Panc1 (cell line): ENCODE results near the gene LCT. TPM values are rescaled to one million over a fixed set of nuclear protein-coding genes. Genes with fewer than 3 reads are reported as not detected.

Source experiments
- ATAC-seq: fragments of 200-7000 bp; cut with Tn5 transposase; 2 replicates; pipeline ENCODE4 v1.9.1; 2020; ENCODE audit warnings: mild to moderate bottlenecking, moderate library complexity
- BruUV-seq: library from RNA; stranded (reverse); fragments of 400-500 nt; replicated peaks from 2 replicates; lab custom pipeline; 2021; lab: Mats Ljungman, UMichigan
- CTCF ChIA-PET: fragments of 300-600 bp; sonication (Branson Sonifier 250); formaldehyde crosslinking; loops from one replicate; lab custom pipeline; 2022; ENCODE audit warnings: antibody characterized with exemption; lab: Charles Lee
- POLR2A ChIA-PET: fragments of 300-600 bp; sonication (Branson Sonifier 250); formaldehyde crosslinking; loops from one replicate; lab custom pipeline; 2022; ENCODE audit warnings: antibody characterized with exemption; lab: Charles Lee
- DNase-seq: peaks from one replicate; pipeline ENCODE4 v3.0.0-alpha.2; 2010; ENCODE audit warnings: low read depth, low spot score
- H3K27ac ChIP-seq: 2 replicates; pipeline ENCODE4 v1.5.1; 2011; ENCODE audit warnings: mild to moderate bottlenecking, low read length, inconsistent platforms
- H3K27me3 ChIP-seq: fragments of 200-500 bp; sonication (Bioruptor generic); 2 replicates; pipeline ENCODE4 v1.6.0; 2014; ENCODE audit warnings: low read length, inconsistent platforms; ENCODE audit not compliant: control insufficient read depth, insufficient read depth
- H3K36me3 ChIP-seq: fragments of 200-500 bp; sonication (Bioruptor generic); 2 replicates; pipeline ENCODE4 v1.5.1; 2014; ENCODE audit warnings: inconsistent platforms, mild to moderate bottlenecking, low read length, moderate library complexity; ENCODE audit not compliant: control insufficient read depth, insufficient read depth
- H3K4me1 ChIP-seq: 2 replicates; pipeline ENCODE4 v1.5.1; 2011; ENCODE audit warnings: inconsistent platforms, mild to moderate bottlenecking, low read length, moderate library complexity; ENCODE audit not compliant: control insufficient read depth, insufficient read depth
- H3K4me3 ChIP-seq, 2 experiments: 2 replicates each; pipeline ENCODE4 v1.5.1; 2011 to 2012; ENCODE audit warnings: low read depth in 2 of 2, low read length in 2 of 2, mild to moderate bottlenecking in 2 of 2, inconsistent platforms in 1 of 2, moderate library complexity in 1 of 2
- H3K9me3 ChIP-seq: fragments of 200-500 bp; sonication (Bioruptor generic); 2 replicates; pipeline ENCODE4 v1.5.1; 2014; ENCODE audit warnings: low read depth, mild to moderate bottlenecking, inconsistent platforms, low read length, moderate library complexity; ENCODE audit not compliant: control insufficient read depth, insufficient read depth
- CTCF ChIP-seq: fragments of 450-650 bp; IDR thresholded peaks from 2 replicates; pipeline ENCODE4 v1.5.1; 2017; ENCODE audit warnings: mild to moderate bottlenecking
- POLR2AphosphoS5 ChIP-seq: IDR thresholded peaks from 2 replicates; pipeline ENCODE4 v1.6.1; 2012; ENCODE audit warnings: mild to moderate bottlenecking, low read depth, low read length, moderate library complexity
- REST ChIP-seq, 2 experiments: IDR thresholded peaks; 2 replicates each; pipeline ENCODE4 v1.6.1; 2011 to 2012; ENCODE audit warnings: low read depth in 2 of 2, control low read depth in 1 of 2, low read length in 1 of 2, mild to moderate bottlenecking in 1 of 2, moderate library complexity in 1 of 2; ENCODE audit not compliant: insufficient read depth in 1 of 2
- SIN3A ChIP-seq: IDR thresholded peaks from 2 replicates; pipeline ENCODE4 v1.6.1; 2012; ENCODE audit warnings: low read depth, mild to moderate bottlenecking, low read length, moderate library complexity, borderline replicate concordance; ENCODE audit not compliant: insufficient read depth
- TCF7L2 ChIP-seq: IDR thresholded peaks from 2 replicates; pipeline ENCODE4 v1.6.1; 2011; ENCODE audit warnings: mild to moderate bottlenecking, low read depth, low read length, inconsistent platforms
- in situ Hi-C: cut with HindIII; loops from 2 replicates; pipeline ENCODE4 v1.10.0; 2016; ENCODE audit warnings: low sequenced_read_pairs, low pct_unique_long_range_greater_than_20kb
- intact Hi-C: fragments of 100-400 bp; cut with micrococcal nuclease; formaldehyde crosslinking; loops from one replicate; pipeline ENCODE4 v1.10.0; 2022; ENCODE audit not compliant: unreplicated experiment
- total RNA-seq: library from RNA; stranded (reverse); gene quantifications from one replicate; pipeline ENCODE4 v1.2.1, GENCODE V29; 2021; ENCODE audit not compliant: unreplicated experiment

The LCT gene
- total RNA-seq, 1 experiment from 2014 or later = not detected

GRCh38 chr2:135743860-135744259 is 93.1 kb downstream of the LCT start:
- no peak for TF ChIP-seq REST (IDR thresholded peaks at IDR 0.05; ENCODE audit: insufficient read depth in 1 of 2, low read depth in 2 of 2, low read length in 1 of 2)
- no peak for TF ChIP-seq SIN3A
- no peak for TF ChIP-seq POLR2AphosphoS5
- no peak for TF ChIP-seq CTCF
- no peak for TF ChIP-seq TCF7L2
- Histone ChIP-seq H3K9me3 (no peaks in the 10 kb centered on the region), H3K4me1 (peaks cover 16% of the 10 kb centered on the region), H3K4me3 (peak overlapping the region; percentile 17 to 88; a peak in 3 of 4 replicates), H3K27me3 (no peaks in the 10 kb centered on the region), H3K27ac (peak overlapping the region; percentile 78), H3K36me3 (no peaks in the 10 kb centered on the region; the same call in 1 of the 2 replicates)
- intact Hi-C loops (no loop called here), in situ Hi-C loops (no loop called here)
- DNase-seq = no peak
- POLR2A ChIA-PET = interaction anchor here (0.6 kb wide), 1 partner anchor 13 kb away, joined by 4 read pairs; no protein-coding TSS in a partner anchor
- no peak for ATAC-seq
- no TSS peak for BruUV-seq
- CTCF ChIA-PET = no interaction called here

GRCh38 chr2:135742325-135742757 is 94.6 kb downstream of the LCT start:
- peak overlapping the region; percentile 88 to 96 for H3K4me3 ChIP-seq
- ChIA-PET CTCF (no interaction called here), POLR2A (no interaction called here)
- H3K4me1 ChIP-seq = peaks cover 16% of the 10 kb centered on the region
- DNase-seq = no peak
- ATAC-seq = peak; percentile 35
- TF ChIP-seq TCF7L2 (no peak), POLR2AphosphoS5 (no peak), CTCF (no peak), REST (IDR thresholded peaks at IDR 0.05; ENCODE audit: insufficient read depth in 1 of 2, low read depth in 2 of 2, low read length in 1 of 2) (no peak), SIN3A (no peak)
- no peaks in the 10 kb centered on the region; the same call in 1 of the 2 replicates for H3K36me3 ChIP-seq
- H3K27ac ChIP-seq = peak overlapping the region; percentile 96
- intact Hi-C loops = no loop called here
- in situ Hi-C loops = no loop called here
- no TSS peak for BruUV-seq
- no peaks in the 10 kb centered on the region for H3K27me3 ChIP-seq
- no peaks in the 10 kb centered on the region for H3K9me3 ChIP-seq
